ENCODE measurements around the gene RBFOX1.

The RBFOX1 gene

GRCh38 chr16:7332611-7333010 is at the start of gene RBFOX1:
Gene RBFOX1, plus strand, starts transcription at chr16:7332845.
- no peak for DNase-seq (ENCODE audit: low read depth)

GRCh38 chr16:7284780-7285179 is 47.9 kb upstream of the RBFOX1 start:
- no peak for DNase-seq (ENCODE audit: low read depth)

GRCh38 chr16:7285520-7285919 is 47.1 kb upstream of the RBFOX1 start:
- no peak for DNase-seq (ENCODE audit: low read depth)

GRCh38 chr16:7289299-7289698 is 43.3 kb upstream of the RBFOX1 start:
- no peak for DNase-seq (ENCODE audit: low read depth)

- DNase-seq (ENCODE audit: low read depth), result no peak
Measured at GRCh38 chr16:7290682-7291081, 42.0 kb upstream of the RBFOX1 start.

- DNase-seq (ENCODE audit: low read depth), result no peak
Measured at GRCh38 chr16:7294020-7294419, 38.6 kb upstream of the RBFOX1 start.

- DNase-seq (ENCODE audit: low read depth), result no peak
Measured at GRCh38 chr16:7303052-7303610, 29.5 kb upstream of the RBFOX1 start.

GRCh38 chr16:7303660-7304200 is 28.9 kb upstream of the RBFOX1 start:
- DNase-seq (ENCODE audit: low read depth), result no peak

GRCh38 chr16:7304279-7304678 is 28.4 kb upstream of the RBFOX1 start:
- DNase-seq (ENCODE audit: low read depth), result no peak

- DNase-seq (ENCODE audit: low read depth), result no peak
Measured at GRCh38 chr16:7304958-7305357, 27.7 kb upstream of the RBFOX1 start.

- DNase-seq (ENCODE audit: low read depth), result no peak
Measured at GRCh38 chr16:7313170-7313569, 19.5 kb upstream of the RBFOX1 start.

GRCh38 chr16:7314163-7314562 is 18.5 kb upstream of the RBFOX1 start:
- DNase-seq (ENCODE audit: low read depth), result no peak

- DNase-seq (ENCODE audit: low read depth), result no peak
Measured at GRCh38 chr16:7315813-7316212, 16.8 kb upstream of the RBFOX1 start.

- no peak for DNase-seq (ENCODE audit: low read depth)
Measured at GRCh38 chr16:7316281-7316888, 16.3 kb upstream of the RBFOX1 start.

- no peak for DNase-seq (ENCODE audit: low read depth)
Measured at GRCh38 chr16:7317982-7318381, 14.7 kb upstream of the RBFOX1 start.

- DNase-seq (ENCODE audit: low read depth), result no peak
Measured at GRCh38 chr16:7318686-7319085, 14.0 kb upstream of the RBFOX1 start.

- DNase-seq (ENCODE audit: low read depth), result no peak
Measured at GRCh38 chr16:7319514-7319913, 13.1 kb upstream of the RBFOX1 start.

- DNase-seq (ENCODE audit: low read depth), result no peak
Measured at GRCh38 chr16:7321661-7322060, 11.0 kb upstream of the RBFOX1 start.

GRCh38 chr16:7324321-7324720 is 8.3 kb upstream of the RBFOX1 start:
- DNase-seq (ENCODE audit: low read depth), result no peak

GRCh38 chr16:7325834-7326233 is 6.8 kb upstream of the RBFOX1 start:
- no peak for DNase-seq (ENCODE audit: low read depth)

GRCh38 chr16:7330709-7331108 is 1.9 kb upstream of the RBFOX1 start:
- DNase-seq (ENCODE audit: low read depth), result no peak

GRCh38 chr16:7331997-7332396 is 648 bp upstream of the RBFOX1 start:
- no peak for DNase-seq (ENCODE audit: low read depth)

GRCh38 chr16:7333180-7333725 is 608 bp downstream of the RBFOX1 start:
- DNase-seq (ENCODE audit: low read depth), result no peak
